PFSK-1 (cell line): ENCODE data around the gene CCL19.

ENCODE experiments used
- FOXP2 ChIP-seq: optimal IDR thresholded peaks from 2 replicates; pipeline ENCODE3; 2011; ENCODE audit warnings: borderline replicate concordance, control low read depth, inconsistent platforms; ENCODE audit not compliant: insufficient read depth; ENCODE audit errors: extremely low read length, extremely low read depth
- POLR2AphosphoS5 ChIP-seq: IDR thresholded peaks from 2 replicates; pipeline ENCODE4 v1.6.1; 2012; ENCODE audit warnings: low read depth, mild to moderate bottlenecking, control low read depth, low read length, moderate library complexity
- SIN3A ChIP-seq: IDR thresholded peaks from 2 replicates; pipeline ENCODE4 v1.6.1; 2012; ENCODE audit warnings: mild to moderate bottlenecking, low read length, moderate library complexity, borderline replicate concordance; ENCODE audit not compliant: insufficient read depth
- TAF1 ChIP-seq: IDR thresholded peaks from 2 replicates; pipeline ENCODE4 v1.6.1; 2012; ENCODE audit warnings: low read length, control low read depth, borderline replicate concordance; ENCODE audit not compliant: insufficient read depth
- TF ChIP-seq, protein P1 (sequence below), 2 experiments: IDR thresholded peaks; 2 replicates each; pipeline versions ENCODE4 v1.6.1 to v1.8.0; 2011 to 2012; ENCODE audit warnings: low read depth in 2 of 2, low read length in 2 of 2, control low read depth in 1 of 2, inconsistent platforms in 1 of 2, mild to moderate bottlenecking in 1 of 2, moderate library complexity in 1 of 2; ENCODE audit not compliant: insufficient read depth in 1 of 2

Gene CCL19

DNA sequence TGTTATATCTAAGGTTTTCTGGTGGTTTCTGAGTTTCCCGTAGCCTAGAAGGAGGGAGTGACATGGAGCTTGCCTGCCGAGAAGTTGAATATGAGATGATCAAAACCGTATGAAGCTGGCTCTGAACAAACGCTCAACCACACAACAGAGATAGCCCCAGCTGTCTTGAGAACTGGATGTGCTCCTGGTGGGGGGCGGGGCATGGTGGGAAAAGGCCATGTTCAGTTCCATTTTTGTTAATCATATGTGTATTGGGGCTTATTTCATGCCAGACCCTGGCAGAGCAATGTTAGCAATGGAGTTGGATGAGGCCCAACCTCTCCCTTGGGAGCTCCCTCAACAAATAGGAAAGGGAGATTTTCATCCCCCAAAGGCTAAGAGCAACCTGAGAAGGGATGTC lies 4.8 kb downstream of the CCL19 start:
- TF ChIP-seq FOXP2 (no peak), POLR2AphosphoS5 (no peak), SIN3A (no peak), TAF1 (no peak)
- TF ChIP-seq, protein P1, sequence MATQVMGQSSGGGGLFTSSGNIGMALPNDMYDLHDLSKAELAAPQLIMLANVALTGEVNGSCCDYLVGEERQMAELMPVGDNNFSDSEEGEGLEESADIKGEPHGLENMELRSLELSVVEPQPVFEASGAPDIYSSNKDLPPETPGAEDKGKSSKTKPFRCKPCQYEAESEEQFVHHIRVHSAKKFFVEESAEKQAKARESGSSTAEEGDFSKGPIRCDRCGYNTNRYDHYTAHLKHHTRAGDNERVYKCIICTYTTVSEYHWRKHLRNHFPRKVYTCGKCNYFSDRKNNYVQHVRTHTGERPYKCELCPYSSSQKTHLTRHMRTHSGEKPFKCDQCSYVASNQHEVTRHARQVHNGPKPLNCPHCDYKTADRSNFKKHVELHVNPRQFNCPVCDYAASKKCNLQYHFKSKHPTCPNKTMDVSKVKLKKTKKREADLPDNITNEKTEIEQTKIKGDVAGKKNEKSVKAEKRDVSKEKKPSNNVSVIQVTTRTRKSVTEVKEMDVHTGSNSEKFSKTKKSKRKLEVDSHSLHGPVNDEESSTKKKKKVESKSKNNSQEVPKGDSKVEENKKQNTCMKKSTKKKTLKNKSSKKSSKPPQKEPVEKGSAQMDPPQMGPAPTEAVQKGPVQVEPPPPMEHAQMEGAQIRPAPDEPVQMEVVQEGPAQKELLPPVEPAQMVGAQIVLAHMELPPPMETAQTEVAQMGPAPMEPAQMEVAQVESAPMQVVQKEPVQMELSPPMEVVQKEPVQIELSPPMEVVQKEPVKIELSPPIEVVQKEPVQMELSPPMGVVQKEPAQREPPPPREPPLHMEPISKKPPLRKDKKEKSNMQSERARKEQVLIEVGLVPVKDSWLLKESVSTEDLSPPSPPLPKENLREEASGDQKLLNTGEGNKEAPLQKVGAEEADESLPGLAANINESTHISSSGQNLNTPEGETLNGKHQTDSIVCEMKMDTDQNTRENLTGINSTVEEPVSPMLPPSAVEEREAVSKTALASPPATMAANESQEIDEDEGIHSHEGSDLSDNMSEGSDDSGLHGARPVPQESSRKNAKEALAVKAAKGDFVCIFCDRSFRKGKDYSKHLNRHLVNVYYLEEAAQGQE (IDR thresholded peaks at IDR 0.05; ENCODE audit: insufficient read depth in 1 of 2, low read depth in 2 of 2, low read length in 2 of 2), result no peak

DNA sequence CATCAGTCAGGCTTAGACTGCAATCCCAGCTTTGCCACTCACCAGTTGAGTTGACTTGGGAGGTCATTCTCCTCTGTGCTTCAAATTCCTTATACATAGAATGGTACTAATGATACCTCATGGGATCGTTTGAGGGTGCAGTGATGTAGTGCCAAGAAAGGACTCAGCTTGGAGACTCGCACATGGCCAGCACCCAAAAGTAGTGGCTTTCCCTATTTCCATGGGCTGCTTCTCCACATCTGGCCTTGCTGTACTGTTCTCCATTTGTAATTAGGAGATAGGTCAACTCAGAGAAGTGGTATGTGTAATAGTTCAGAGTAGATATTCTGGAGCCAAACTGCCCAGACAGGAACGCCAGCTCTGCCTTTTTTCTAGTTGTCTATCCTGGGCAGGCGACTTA lies 5.5 kb downstream of the CCL19 start:
- no peak for TF ChIP-seq FOXP2
- TF ChIP-seq TAF1, result no peak
- TF ChIP-seq POLR2AphosphoS5, result no peak
- TF ChIP-seq, protein P1 (IDR thresholded peaks at IDR 0.05; ENCODE audit: insufficient read depth in 1 of 2, low read depth in 2 of 2, low read length in 2 of 2), result no peak
- no peak for TF ChIP-seq SIN3A

DNA sequence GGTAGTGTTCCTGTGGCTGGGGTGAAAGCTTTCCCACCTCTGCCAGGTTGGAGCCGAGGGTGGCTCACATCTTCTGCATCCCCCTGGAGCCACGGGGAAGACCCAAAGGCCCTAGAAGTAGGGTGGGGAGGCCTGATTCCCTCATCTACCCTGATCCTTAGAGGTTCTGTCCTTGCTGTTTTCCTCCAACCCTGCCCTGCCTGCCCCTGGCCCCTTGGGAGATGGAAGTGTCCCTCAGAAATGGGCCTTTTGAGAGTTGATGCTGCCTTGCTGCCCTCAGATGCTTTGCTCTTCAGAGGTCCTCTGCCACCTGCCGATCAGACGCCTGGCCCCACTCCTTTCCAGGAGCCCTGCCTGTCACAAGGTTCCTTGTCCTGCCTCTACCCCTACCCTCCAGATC lies 6.3 kb downstream of the CCL19 start:
- TF ChIP-seq, protein P1 (IDR thresholded peaks at IDR 0.05; ENCODE audit: insufficient read depth in 1 of 2, low read depth in 2 of 2, low read length in 2 of 2), result no peak
- TF ChIP-seq FOXP2 (no peak), SIN3A (no peak), TAF1 (no peak), POLR2AphosphoS5 (no peak)

DNA sequence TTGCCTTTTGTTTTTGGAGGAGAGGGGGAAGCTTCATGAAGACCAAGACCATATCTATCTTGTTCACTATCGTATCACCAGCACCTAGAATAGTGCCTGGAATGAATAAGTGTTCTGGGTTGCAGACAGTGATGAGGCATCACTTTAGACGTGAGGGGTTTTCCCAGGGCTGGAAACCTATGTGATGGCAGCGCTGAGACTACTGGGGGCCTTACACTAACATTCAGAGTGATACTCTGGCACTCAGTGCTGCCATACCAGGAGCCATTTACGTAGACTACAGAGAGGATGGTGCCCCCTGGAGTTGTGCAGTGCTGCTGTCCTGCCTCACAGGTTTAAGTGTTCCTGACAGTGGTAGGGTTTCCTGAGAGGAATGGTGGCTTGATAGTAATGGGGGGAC lies 6.9 kb downstream of the CCL19 start:
- no peak for TF ChIP-seq POLR2AphosphoS5
- no peak for TF ChIP-seq FOXP2
- TF ChIP-seq SIN3A, result no peak
- TF ChIP-seq TAF1, result no peak
- TF ChIP-seq, protein P1 (IDR thresholded peaks at IDR 0.05; ENCODE audit: insufficient read depth in 1 of 2, low read depth in 2 of 2, low read length in 2 of 2), result no peak

DNA sequence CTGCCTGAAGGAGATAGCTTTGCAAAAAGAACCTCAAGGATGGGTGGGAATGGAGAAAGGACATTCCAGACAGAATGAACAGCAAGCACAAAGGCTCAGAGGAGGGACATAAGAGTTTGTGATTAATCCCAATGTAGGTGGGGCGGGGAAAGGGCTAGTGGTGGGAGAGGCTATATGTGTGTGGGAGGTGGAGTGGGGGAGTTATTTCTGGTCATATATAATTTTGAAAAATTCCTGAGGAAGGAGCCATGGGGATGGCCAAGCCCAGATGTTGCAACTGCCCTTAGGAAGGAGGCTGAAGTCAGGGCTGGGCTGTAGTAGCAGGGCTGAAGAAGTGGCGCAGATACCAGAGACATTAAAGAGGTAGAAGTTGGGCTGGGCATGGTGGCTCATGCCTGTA lies 15.2 kb downstream of the CCL19 start:
- TF ChIP-seq POLR2AphosphoS5 (no peak), TAF1 (no peak), FOXP2 (no peak), SIN3A (no peak)
